B cell (primary cell): ENCODE measurements around the gene PNPLA3. TPM values are rescaled to one million over a fixed set of nuclear protein-coding genes. Genes with fewer than 3 reads are reported as not detected.

Experiments used
- ATAC-seq: fragments of 200-7000 bp; cut with Tn5 transposase; one replicate; pipeline ENCODE4 v1.10.0; 2021; ENCODE audit warnings: low read depth, mild to moderate bottlenecking, moderate number of reproducible peaks, moderate library complexity
- CTCF ChIA-PET: fragments of 350-600 bp; sonication (Branson Sonifier 250); formaldehyde crosslinking; loops from one replicate; lab custom pipeline; 2021; ENCODE audit warnings: antibody characterized with exemption, inconsistent platforms; lab: Charles Lee
- POLR2A ChIA-PET: fragments of 350-600 bp; sonication (Branson Sonifier 250); formaldehyde crosslinking; loops from one replicate; lab custom pipeline; 2021; ENCODE audit warnings: antibody characterized with exemption; lab: Charles Lee
- DNase-seq: peaks from one replicate; pipeline ENCODE4 v3.0.0; 2013
- H2AFZ ChIP-seq: 2 replicates; pipeline ENCODE4 v1.6.1; 2012; ENCODE audit warnings: mild to moderate bottlenecking, low read depth, low read length; ENCODE audit not compliant: insufficient read depth, poor library complexity, severe bottlenecking
- H3K27ac ChIP-seq, 2 donors: 1 replicate in 1 of 2; 2 replicates in 1 of 2; pipeline ENCODE4 v1.5.1; 2012 to 2013; ENCODE audit warnings: low read length in 2 of 2, mild to moderate bottlenecking in 2 of 2, moderate library complexity in 1 of 2
- H3K27me3 ChIP-seq, 4 experiments: fragments of 200-600 bp in 1 of 4; sonication (generic) in 1 of 4; replicated peaks in 1 of 4; 1 replicate in 2 of 4; 2 replicates in 2 of 4; pipeline versions ENCODE4 v1.6.1 to v1.7.0; 2013 to 2016; ENCODE audit warnings: low read length in 3 of 4, mild to moderate bottlenecking in 2 of 4, mixed read lengths in 1 of 4, moderate library complexity in 1 of 4; ENCODE audit not compliant: insufficient read depth in 4 of 4, control insufficient read depth in 3 of 4; ENCODE audit errors: control extremely low read depth in 1 of 4
- H3K36me3 ChIP-seq, 2 experiments: replicated peaks in 1 of 2; 1 replicate in 1 of 2; 2 replicates in 1 of 2; pipeline versions ENCODE4 v1.6.1 to v1.7.1; 2013; ENCODE audit warnings: low read length in 1 of 2; ENCODE audit not compliant: insufficient read depth in 2 of 2, control insufficient read depth in 1 of 2; ENCODE audit errors: control extremely low read depth in 1 of 2, extremely low read depth in 1 of 2
- H3K4me1 ChIP-seq, 2 donors: fragments of 200-600 bp in 1 of 2; sonication (generic) in 1 of 2; 1 replicate in 1 of 2; 2 replicates in 1 of 2; pipeline versions ENCODE4 v1.5.1 to v1.6.1; 2013 to 2017; ENCODE audit warnings: low read length in 2 of 2; ENCODE audit not compliant: control insufficient read depth in 2 of 2, insufficient read depth in 2 of 2
- H3K4me2 ChIP-seq: replicated peaks from 2 replicates; pipeline ENCODE3; 2012; ENCODE audit warnings: mild to moderate bottlenecking, low read depth, low read length; ENCODE audit not compliant: poor library complexity, severe bottlenecking
- H3K4me3 ChIP-seq, 5 experiments: fragments of 200-600 bp in 1 of 5; sonication (generic) in 1 of 5; 1 replicate in 3 of 5; 2 replicates in 2 of 5; pipeline versions ENCODE4 v1.5.1 to v1.7.0; 2011 to 2016; ENCODE audit warnings: low read length in 4 of 5, mild to moderate bottlenecking in 4 of 5, low read depth in 2 of 5, control low read depth in 1 of 5, moderate library complexity in 1 of 5; ENCODE audit not compliant: insufficient read depth in 1 of 5; ENCODE audit errors: control extremely low read depth in 1 of 5, extremely low read depth in 1 of 5
- H3K79me2 ChIP-seq: fragments of 200-600 bp; sonication (generic); one replicate; pipeline ENCODE4 v1.6.0; 2016; ENCODE audit warnings: low read length; ENCODE audit not compliant: control insufficient read depth, insufficient read depth
- H3K9ac ChIP-seq: fragments of 200-600 bp; sonication (generic); 2 replicates; pipeline ENCODE4 v1.6.1; 2017; ENCODE audit warnings: mild to moderate bottlenecking, low read length, moderate library complexity
- H3K9me3 ChIP-seq, 3 donors: one replicate each; pipeline versions ENCODE4 v1.6.1 to v1.7.1; 2013; ENCODE audit warnings: low read length in 2 of 3; ENCODE audit not compliant: control insufficient read depth in 2 of 3, insufficient read depth in 1 of 3; ENCODE audit errors: control extremely low read depth in 1 of 3
- H4K20me1 ChIP-seq: 2 replicates; pipeline ENCODE4 v1.6.0; 2012; ENCODE audit warnings: mild to moderate bottlenecking, low read length; ENCODE audit not compliant: insufficient read depth, control insufficient read depth, poor library complexity, severe bottlenecking
- H3K27ac Mint-ChIP-seq: one replicate; pipeline ENCODE4 v1.8.0; 2021; ENCODE audit warnings: mixed read lengths
- H3K27me3 Mint-ChIP-seq: one replicate; pipeline ENCODE4 v1.8.0; 2021; ENCODE audit warnings: mixed read lengths
- H3K4me1 Mint-ChIP-seq: one replicate; pipeline ENCODE4 v1.8.0; 2021; ENCODE audit warnings: mixed read lengths
- H3K4me3 Mint-ChIP-seq: one replicate; pipeline ENCODE4 v1.8.0; 2021; ENCODE audit warnings: mixed read lengths
- H3K9me3 Mint-ChIP-seq: one replicate; pipeline ENCODE4 v1.8.0; 2022; ENCODE audit warnings: mixed read lengths; ENCODE audit not compliant: insufficient read depth
- EZH2 ChIP-seq: IDR thresholded peaks from 2 replicates; pipeline ENCODE4 v1.6.1; 2012; ENCODE audit warnings: borderline replicate concordance, low read depth, mild to moderate bottlenecking, moderate library complexity, low read length; ENCODE audit not compliant: insufficient read depth, poor library complexity, severe bottlenecking
- WGBS: methylation state at CpG from one replicate; pipeline ENCODE4 v1.1.5; 2013; ENCODE audit warnings: missing lambda C conversion rate; ENCODE audit not compliant: insufficient coverage; 5-methylcytosine and 5-hydroxymethylcytosine counted together
- intact Hi-C: fragments of 100-400 bp; cut with micrococcal nuclease; formaldehyde crosslinking; loops from one replicate; pipeline ENCODE4 v1.10.0; 2022
- polyA plus RNA-seq: library from polyadenylated mRNA; depleted of rRNA; stranded (reverse); fragments of >200 nt; gene quantifications from 2 replicates; pipeline ENCODE4 v1.2.3, GENCODE V29; 2012
- total RNA-seq, 2 donors: library from RNA; stranded (reverse); fragments of 120-200 nt in 1 of 2; gene quantifications; 1 replicate in 1 of 2; 2 replicates in 1 of 2; pipeline versions ENCODE4 v1.2.3 to v1.2.4, GENCODE V29; 2013 to 2022
- TF ChIP-seq, protein P1 (sequence below): fragments of 200-600 bp; IDR thresholded peaks from one replicate; pipeline ENCODE4 v1.8.0; 2022; ENCODE audit warnings: antibody characterized with exemption, mild to moderate bottlenecking

Gene PNPLA3
- total and polyA plus RNA-seq, 2 donors (not counting 1 experiment from before 2014, with no cell fraction given), result 0.15 TPM; not detected in 1

DNA sequence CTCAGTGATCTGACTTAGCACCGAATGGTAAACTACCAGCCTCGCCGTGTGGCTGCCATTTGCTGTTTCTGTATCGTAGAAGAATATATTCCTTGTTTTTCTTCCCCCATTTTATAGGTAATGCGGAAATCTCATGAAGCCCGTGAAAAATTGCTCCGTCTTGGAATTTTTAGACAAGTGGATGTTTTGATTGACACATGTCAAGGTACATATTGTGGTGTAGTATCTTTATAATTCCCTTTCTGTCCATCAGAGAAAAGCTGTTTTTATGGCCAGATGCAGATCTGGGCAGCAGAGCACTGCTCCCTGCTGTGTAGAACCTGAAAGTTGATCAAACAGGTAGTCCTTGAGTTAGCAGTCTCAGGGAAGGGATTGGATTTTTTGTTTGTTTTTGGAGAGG lies 45.0 kb downstream of the PNPLA3 start:
- no peak overlapping the region for H3K4me3 ChIP-seq
- no peak overlapping the region for H2AFZ ChIP-seq
- no peaks in the 10 kb centered on the region for H3K27me3 Mint-ChIP-seq
- 94% methylated on average over 3 of the region's 7 CpGs for WGBS
- H3K27ac Mint-ChIP-seq, result no peak overlapping the region
- no peaks in the 10 kb centered on the region for H3K27me3 ChIP-seq
- H3K36me3 ChIP-seq, result peaks cover 4 to 80% of the 10 kb centered on the region in 2 experiments
- H3K27ac ChIP-seq, result no peak overlapping the region
- no peaks in the 10 kb centered on the region for H3K9me3 ChIP-seq
- peaks cover 24% of the 10 kb centered on the region for H4K20me1 ChIP-seq
- H3K4me1 Mint-ChIP-seq, result no peaks in the 10 kb centered on the region
- ATAC-seq (no peak), DNase-seq (no peak)
- no peak overlapping the region for H3K4me2 ChIP-seq
- ChIA-PET POLR2A (no interaction called here), CTCF (no interaction called here)
- H3K4me1 ChIP-seq, result no peaks in the 10 kb centered on the region
- TF ChIP-seq EZH2, result no peak
- TF ChIP-seq, protein P1, sequence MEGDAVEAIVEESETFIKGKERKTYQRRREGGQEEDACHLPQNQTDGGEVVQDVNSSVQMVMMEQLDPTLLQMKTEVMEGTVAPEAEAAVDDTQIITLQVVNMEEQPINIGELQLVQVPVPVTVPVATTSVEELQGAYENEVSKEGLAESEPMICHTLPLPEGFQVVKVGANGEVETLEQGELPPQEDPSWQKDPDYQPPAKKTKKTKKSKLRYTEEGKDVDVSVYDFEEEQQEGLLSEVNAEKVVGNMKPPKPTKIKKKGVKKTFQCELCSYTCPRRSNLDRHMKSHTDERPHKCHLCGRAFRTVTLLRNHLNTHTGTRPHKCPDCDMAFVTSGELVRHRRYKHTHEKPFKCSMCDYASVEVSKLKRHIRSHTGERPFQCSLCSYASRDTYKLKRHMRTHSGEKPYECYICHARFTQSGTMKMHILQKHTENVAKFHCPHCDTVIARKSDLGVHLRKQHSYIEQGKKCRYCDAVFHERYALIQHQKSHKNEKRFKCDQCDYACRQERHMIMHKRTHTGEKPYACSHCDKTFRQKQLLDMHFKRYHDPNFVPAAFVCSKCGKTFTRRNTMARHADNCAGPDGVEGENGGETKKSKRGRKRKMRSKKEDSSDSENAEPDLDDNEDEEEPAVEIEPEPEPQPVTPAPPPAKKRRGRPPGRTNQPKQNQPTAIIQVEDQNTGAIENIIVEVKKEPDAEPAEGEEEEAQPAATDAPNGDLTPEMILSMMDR, result no peak
- no peaks in the 10 kb centered on the region for H3K9me3 Mint-ChIP-seq
- H3K9ac ChIP-seq, result no peak overlapping the region
- H3K79me2 ChIP-seq, result peaks cover 44% of the 10 kb centered on the region
- intact Hi-C loops, result no loop called here
- H3K4me3 Mint-ChIP-seq, result no peak overlapping the region

DNA sequence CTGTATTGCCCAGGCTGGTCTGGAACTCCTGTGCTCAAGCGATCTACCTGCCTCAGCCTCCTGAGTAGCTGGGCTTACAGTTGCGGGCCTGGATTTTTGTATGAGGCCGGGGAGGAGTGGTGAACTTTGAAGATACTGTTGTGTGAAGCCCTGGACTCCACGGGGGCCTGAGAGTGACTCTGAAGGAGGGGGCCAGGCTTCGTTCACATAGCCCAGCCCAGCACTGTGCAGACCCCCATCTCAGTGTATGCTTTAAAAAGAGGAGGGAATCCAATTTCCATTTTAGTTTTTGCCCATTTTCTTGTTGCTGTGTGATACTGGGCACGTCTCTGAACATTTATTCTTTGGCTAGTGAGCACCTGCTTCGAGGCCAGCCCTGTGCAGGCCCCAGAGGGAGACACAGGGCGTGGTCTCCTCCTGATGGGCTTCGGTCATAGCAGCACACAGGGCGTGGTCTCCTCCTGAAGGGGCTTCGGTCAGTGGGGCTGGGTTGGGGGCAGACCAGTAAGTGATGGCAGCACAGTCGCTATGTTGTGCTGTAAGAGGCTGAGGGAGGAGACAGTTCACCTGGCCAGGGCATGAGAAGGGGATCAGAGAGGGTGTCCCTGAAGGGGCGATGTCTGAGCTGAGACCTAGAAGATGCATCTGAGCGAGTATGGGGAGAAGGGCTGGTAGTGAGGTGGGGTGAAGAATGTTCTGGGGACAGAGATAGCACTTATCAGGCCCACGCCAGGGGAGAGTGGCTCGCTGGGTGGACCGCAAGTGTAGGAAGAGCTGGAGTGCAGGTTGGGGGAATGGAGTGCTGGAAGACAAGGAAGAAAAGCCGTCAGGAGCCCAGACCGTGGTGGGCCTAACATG lies 45.6 kb downstream of the PNPLA3 start:
- Histone ChIP-seq H3K36me3 (peaks cover 3 to 80% of the 10 kb centered on the region in 2 experiments), H4K20me1 (peaks cover 24% of the 10 kb centered on the region), H3K27ac (no peak overlapping the region), H3K79me2 (peaks cover 39% of the 10 kb centered on the region), H3K9ac (no peak overlapping the region), H3K4me1 (no peaks in the 10 kb centered on the region), H3K9me3 (no peaks in the 10 kb centered on the region), H3K4me2 (no peak overlapping the region), H3K4me3 (no peak overlapping the region), H2AFZ (no peak overlapping the region), H3K27me3 (no peaks in the 10 kb centered on the region)
- ChIA-PET CTCF (no interaction called here), POLR2A (no interaction called here)
- no peaks in the 10 kb centered on the region for H3K4me1 Mint-ChIP-seq
- intact Hi-C loops, result no loop called here
- no peak for ATAC-seq
- H3K9me3 Mint-ChIP-seq, result no peaks in the 10 kb centered on the region
- WGBS, result 99% methylated on average over 16 of the region's 19 CpGs
- no peak overlapping the region for H3K27ac Mint-ChIP-seq
- no peaks in the 10 kb centered on the region for H3K27me3 Mint-ChIP-seq
- H3K4me3 Mint-ChIP-seq, result no peak overlapping the region
- no peak for TF ChIP-seq EZH2
- TF ChIP-seq, protein P1, result no peak
- DNase-seq, result no peak
